HepG2 (cell line): ENCODE data around the gene ZNF628. TPM values are rescaled to one million over a fixed set of nuclear protein-coding genes. Genes with fewer than 3 reads are reported as not detected.

Source experiments
- CBX5 ChIP-seq: sonication (generic); formaldehyde crosslinking; IDR thresholded peaks from 2 replicates; pipeline ENCODE4 v1.4.0; 2020; ENCODE audit warnings: missing genetic modification reagents, borderline replicate concordance
- CEBPB ChIP-seq: IDR thresholded peaks from 2 replicates; pipeline ENCODE4 v1.6.1; 2011; ENCODE audit warnings: low read depth, low read length, improper control_type of control experiment, borderline replicate concordance
- CENPBD1 ChIP-seq: sonication (generic); formaldehyde crosslinking; IDR thresholded peaks from 2 replicates; pipeline ENCODE4 v1.8.0; 2022; ENCODE audit warnings: missing genetic modification reagents, low read depth, mild to moderate bottlenecking, borderline replicate concordance
- GATAD2A ChIP-seq: IDR thresholded peaks from 2 replicates; pipeline ENCODE4 v1.6.1; 2016
- HINFP ChIP-seq: sonication (generic); formaldehyde crosslinking; IDR thresholded peaks from 2 replicates; pipeline ENCODE4 v1.4.0; 2020; ENCODE audit warnings: low read depth, mild to moderate bottlenecking, missing genetic modification reagents
- HOXD1 ChIP-seq: sonication (generic); formaldehyde crosslinking; IDR thresholded peaks from 2 replicates; pipeline ENCODE4 v1.5.0; 2020; ENCODE audit warnings: missing genetic modification reagents
- IKZF4 ChIP-seq: sonication (generic); formaldehyde crosslinking; IDR thresholded peaks from 2 replicates; pipeline ENCODE4 v1.5.1; 2020; ENCODE audit warnings: borderline replicate concordance, mild to moderate bottlenecking, low read depth, missing genetic modification reagents; ENCODE audit errors: not compliant biosample characterization
- MLLT10 ChIP-seq: sonication (generic); formaldehyde crosslinking; IDR thresholded peaks from 2 replicates; pipeline ENCODE4 v1.4.0; 2020; ENCODE audit warnings: missing genetic modification reagents
- MYC ChIP-seq: sonication (generic); formaldehyde crosslinking; IDR thresholded peaks from 2 replicates; pipeline ENCODE4 v1.9.0; 2021; ENCODE audit warnings: missing genetic modification reagents, borderline replicate concordance
- SALL2 ChIP-seq: sonication (generic); formaldehyde crosslinking; IDR thresholded peaks from 2 replicates; pipeline ENCODE4 v1.8.1; 2023; ENCODE audit warnings: mild to moderate bottlenecking, missing genetic modification reagents, inconsistent platforms
- TERF1 ChIP-seq: sonication (generic); formaldehyde crosslinking; IDR thresholded peaks from 2 replicates; pipeline ENCODE4 v1.8.0; 2022; ENCODE audit warnings: mild to moderate bottlenecking, missing genetic modification reagents, moderate library complexity
- U2AF1 ChIP-seq: fragments of 200-400 bp; formaldehyde crosslinking; optimal IDR thresholded peaks from 2 replicates; pipeline ENCODE3; 2017; ENCODE audit warnings: mild to moderate bottlenecking, low read depth, low read length
- ZBED4 ChIP-seq: sonication (generic); formaldehyde crosslinking; IDR thresholded peaks from 2 replicates; pipeline ENCODE4 v1.4.0; 2020; ENCODE audit warnings: missing genetic modification reagents, borderline replicate concordance
- ZBTB43 ChIP-seq: sonication (generic); formaldehyde crosslinking; conservative IDR thresholded peaks from 2 replicates; pipeline ENCODE4 v1.4.0; 2020; ENCODE audit warnings: missing genetic modification reagents
- ZNF605 ChIP-seq: sonication (generic); formaldehyde crosslinking; IDR thresholded peaks from 2 replicates; pipeline ENCODE4 v1.8.0; 2022; ENCODE audit warnings: mild to moderate bottlenecking, missing genetic modification reagents
- ZNF639 ChIP-seq: conservative IDR thresholded peaks from 2 replicates; pipeline ENCODE4 v1.6.1; 2018; ENCODE audit warnings: missing genetic modification reagents
- polyA plus RNA-seq, 8 experiments: library from polyadenylated mRNA; depleted of rRNA in 3 of 8; stranded (reverse) in 7 of 8; unstranded in 1 of 8; fragments of >200 nt; fragmentation: Illumina TruSeq in 4 of 8; extraction: Trizol in 4 of 8; gene quantifications; 2 replicates each; pipeline versions ENCODE4 v1.2.1 to v1.2.3, GENCODE V29; 2011 to 2016; ENCODE audit warnings: low read depth in 4 of 8, missing spikeins in 1 of 8, mixed read lengths in 1 of 8; ENCODE audit not compliant: insufficient read depth in 1 of 8
- total RNA-seq, 5 experiments: library from RNA; depleted of rRNA; stranded (reverse); fragments of >200 nt; fragmentation: Illumina TruSeq; extraction: Trizol; gene quantifications; 2 replicates each; pipeline ENCODE4 v1.2.3, GENCODE V29; 2016; ENCODE audit warnings: low read depth in 1 of 5

ZNF628 gene
- total and polyA plus RNA-seq, 2 of the 13 experiments (the other 11 are each of a cell fraction or from before 2014, with no cell fraction given) = 0.54 to 1.2 TPM

- TF ChIP-seq HINFP (CRISPR knock-in tag) (no peak), ZNF605 (CRISPR knock-in tag) (no peak), ZNF639 (no peak), CENPBD1 (CRISPR knock-in tag) (no peak), MLLT10 (CRISPR knock-in tag) (no peak), CEBPB (peak; percentile 72), CBX5 (no peak), SALL2 (CRISPR knock-in tag) (no peak; the same call in 1 of the 2 replicates), IKZF4 (no peak), GATAD2A (no peak), U2AF1 (no peak), MYC (CRISPR knock-in tag) (no peak), HOXD1 (CRISPR knock-in tag) (no peak), ZBTB43 (CRISPR knock-in tag) (no peak), ZBED4 (CRISPR knock-in tag) (no peak), TERF1 (CRISPR knock-in tag) (no peak)
Measured at GRCh38 chr19:55460670-55461258, 15.7 kb upstream of the ZNF628 start (continued).
